GM23248 (cell line): ENCODE measurements around the gene SANBR. TPM values are rescaled to one million over a fixed set of nuclear protein-coding genes. Genes with fewer than 3 reads are reported as not detected.
"Not testable (repeated sequence)": the region's sequence is repeated elsewhere in the genome, so short reads cannot be mapped to it uniquely, and the experiment has no call there.

Source experiments
- DNase-seq: peaks from one replicate; pipeline ENCODE4 v3.0.0-alpha.2; 2015
- H2AFZ ChIP-seq: fragments of 200-600 bp; sonication (generic); 2 replicates; pipeline ENCODE4 v1.6.1; 2016; ENCODE audit warnings: antibody characterized with exemption
- H3F3A ChIP-seq: fragments of 200-600 bp; sonication (generic); 2 replicates; pipeline ENCODE4 v1.6.1; 2016; ENCODE audit warnings: mild to moderate bottlenecking, antibody characterized with exemption, mixed run types; ENCODE audit not compliant: insufficient read depth
- H3K27ac ChIP-seq: fragments of 200-600 bp; sonication (generic); 2 replicates; pipeline ENCODE4 v1.5.1; 2016; ENCODE audit warnings: mild to moderate bottlenecking
- H3K27me3 ChIP-seq: fragments of 200-600 bp; sonication (generic); replicated peaks from 2 replicates; pipeline ENCODE4 v1.6.1; 2016; ENCODE audit warnings: mild to moderate bottlenecking; ENCODE audit not compliant: insufficient read depth
- H3K36me3 ChIP-seq: fragments of 200-600 bp; sonication (generic); 2 replicates; pipeline ENCODE4 v1.6.1; 2016; ENCODE audit warnings: low read depth, mild to moderate bottlenecking
- H3K4me1 ChIP-seq: fragments of 200-600 bp; sonication (generic); 2 replicates; pipeline ENCODE4 v1.6.1; 2016; ENCODE audit warnings: mild to moderate bottlenecking; ENCODE audit not compliant: insufficient read depth
- H3K4me2 ChIP-seq: fragments of 200-600 bp; sonication (generic); one replicate; pipeline ENCODE4 v1.6.1; 2016; ENCODE audit warnings: mild to moderate bottlenecking; ENCODE audit not compliant: unreplicated experiment
- H3K4me3 ChIP-seq: fragments of 200-600 bp; sonication (generic); 2 replicates; pipeline ENCODE4 v1.5.1; 2016; ENCODE audit warnings: mild to moderate bottlenecking
- H3K79me2 ChIP-seq: fragments of 200-600 bp; sonication (generic); 2 replicates; pipeline ENCODE4 v1.6.1; 2016; ENCODE audit warnings: mild to moderate bottlenecking; ENCODE audit not compliant: insufficient read depth
- H3K9ac ChIP-seq: fragments of 200-600 bp; sonication (generic); 2 replicates; pipeline ENCODE4 v1.6.1; 2016; ENCODE audit warnings: mild to moderate bottlenecking
- H3K9me2 ChIP-seq: fragments of 200-600 bp; sonication (generic); 2 replicates; pipeline ENCODE4 v1.6.1; 2016; ENCODE audit warnings: mixed run types, mild to moderate bottlenecking, moderate library complexity; ENCODE audit not compliant: insufficient read depth
- H3K9me3 ChIP-seq: fragments of 200-600 bp; sonication (generic); one replicate; pipeline ENCODE4 v1.6.1; 2017; ENCODE audit warnings: low read depth
- H4K20me1 ChIP-seq: fragments of 200-600 bp; sonication (generic); 2 replicates; pipeline ENCODE4 v1.6.0; 2016; ENCODE audit not compliant: insufficient read depth
- EZH2 ChIP-seq: fragments of 200-600 bp; sonication (generic); IDR thresholded peaks from 2 replicates; pipeline ENCODE4 v1.6.1; 2018; ENCODE audit warnings: antibody characterized with exemption, mild to moderate bottlenecking; ENCODE audit not compliant: insufficient read depth, poor library complexity, severe bottlenecking
- EZH2phosphoT487 ChIP-seq: fragments of 200-600 bp; sonication (generic); IDR thresholded peaks from 2 replicates; pipeline ENCODE4 v1.6.1; 2018; ENCODE audit warnings: antibody characterized with exemption, moderate library complexity, mild to moderate bottlenecking, low read depth; ENCODE audit not compliant: insufficient read depth
- WGBS, 2 experiments: methylation state at CpG; one replicate each; pipeline ENCODE4 v1.1.6; 2015 to 2017; ENCODE audit warnings: low lambda C conversion rate in 2 of 2, low coverage in 1 of 2; ENCODE audit errors: missing lambda C conversion rate in 2 of 2; 5-methylcytosine and 5-hydroxymethylcytosine counted together
- in situ Hi-C: fragments of 300-500 bp; cut with MboI; formaldehyde crosslinking; loops from 2 replicates; pipeline ENCODE4 v1.15.0; 2020
- polyA plus RNA-seq: library from polyadenylated mRNA; unstranded; fragments of >200 nt; fragmentation: Nextera tagmentation; extraction: Ambion mirVana; gene quantifications from 2 replicates; pipeline ENCODE4 v1.2.1, GENCODE V29; 2016
- total RNA-seq: library from RNA; depleted of rRNA; stranded (reverse); fragments of >200 nt; shearing (Covaris generic); gene quantifications from 2 replicates; pipeline ENCODE4 v1.2.3, GENCODE V29; 2014

SANBR gene
- total and polyA plus RNA-seq, 2 experiments from 2014 or later = 8.3 to 10.1 TPM

DNA sequence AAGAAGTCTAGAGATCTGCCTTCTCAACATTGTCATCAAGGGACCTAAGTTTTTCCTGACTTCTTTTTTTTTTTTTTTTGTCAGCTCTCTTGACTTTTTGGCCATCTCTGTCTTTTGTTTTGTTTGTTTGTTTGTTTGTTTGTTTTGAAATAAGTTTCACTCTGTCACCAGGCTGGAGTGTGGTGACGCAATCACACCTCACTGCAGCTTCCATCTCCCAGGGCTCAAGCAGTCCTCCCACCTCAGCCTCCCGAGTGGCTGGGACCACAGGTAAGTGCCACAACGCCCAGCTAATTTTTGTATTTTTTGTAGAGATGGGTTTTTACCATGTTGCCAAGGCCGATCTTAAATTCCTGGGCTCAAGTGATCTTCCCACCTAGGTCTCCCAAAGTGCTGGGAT lies 42.0 kb upstream of the SANBR start:
- no peak overlapping the region for H3K4me2 ChIP-seq
- in situ Hi-C loops = no loop called here
- no peak overlapping the region for H2AFZ ChIP-seq
- H3K36me3 ChIP-seq = no peaks in the 10 kb centered on the region; the same call in 1 of the 2 replicates
- TF ChIP-seq EZH2 (no peak), EZH2phosphoT487 (no peak)
- no peak overlapping the region for H3K9ac ChIP-seq
- no peak overlapping the region for H3K27ac ChIP-seq
- no peak for DNase-seq
- H3F3A ChIP-seq = peaks cover 2% of the 10 kb centered on the region; the same call in 1 of the 2 replicates
- no peak overlapping the region for H3K4me3 ChIP-seq
- WGBS, 2 experiments = 95 to 98% methylated on average over 4 of the region's 4 CpGs
- no peaks in the 10 kb centered on the region for H3K27me3 ChIP-seq
- peaks cover 99% of the 10 kb centered on the region for H3K79me2 ChIP-seq
- H3K9me2 ChIP-seq = no peaks in the 10 kb centered on the region
- H3K4me1 ChIP-seq = peaks cover 10% of the 10 kb centered on the region
- H3K9me3 ChIP-seq = no peaks in the 10 kb centered on the region
- H4K20me1 ChIP-seq = no peaks in the 10 kb centered on the region

DNA sequence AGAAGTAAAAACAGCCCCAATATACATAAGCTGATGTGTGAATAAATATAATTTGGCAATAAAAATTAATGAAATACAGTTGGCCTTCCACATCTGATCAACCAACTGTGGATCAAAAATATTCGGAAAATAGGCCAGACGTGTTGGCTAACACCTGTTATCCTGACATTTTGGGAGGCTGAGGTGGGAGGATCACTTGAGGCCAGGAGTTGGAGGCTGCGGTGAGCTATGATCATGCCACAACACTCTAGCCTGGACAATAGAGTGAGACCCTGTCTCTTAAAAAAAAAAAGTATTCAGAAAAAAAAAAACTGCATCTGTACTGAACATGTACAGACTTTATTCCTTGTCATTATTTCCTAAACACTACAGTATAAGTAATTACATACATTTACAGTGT lies 36.1 kb upstream of the SANBR start:
- in situ Hi-C loops = no loop called here
- H3F3A ChIP-seq = no peaks in the 10 kb centered on the region
- no peak overlapping the region for H3K9ac ChIP-seq
- no peak for TF ChIP-seq EZH2phosphoT487
- TF ChIP-seq EZH2 = no peak
- peaks cover 61% of the 10 kb centered on the region for H3K79me2 ChIP-seq
- H3K4me2 ChIP-seq = no peak overlapping the region
- no peak overlapping the region for H3K27ac ChIP-seq
- H3K27me3 ChIP-seq = no peaks in the 10 kb centered on the region
- no peak for DNase-seq
- no peaks in the 10 kb centered on the region for H3K9me3 ChIP-seq
- no peaks in the 10 kb centered on the region for H3K9me2 ChIP-seq
- H3K4me1 ChIP-seq = no peaks in the 10 kb centered on the region
- no peak overlapping the region for H2AFZ ChIP-seq
- no peak overlapping the region for H3K4me3 ChIP-seq
- WGBS, 2 experiments = 84 to 87% methylated on average over 3 of the region's 3 CpGs
- no peaks in the 10 kb centered on the region for H4K20me1 ChIP-seq
- H3K36me3 ChIP-seq = peaks cover 24% of the 10 kb centered on the region

DNA sequence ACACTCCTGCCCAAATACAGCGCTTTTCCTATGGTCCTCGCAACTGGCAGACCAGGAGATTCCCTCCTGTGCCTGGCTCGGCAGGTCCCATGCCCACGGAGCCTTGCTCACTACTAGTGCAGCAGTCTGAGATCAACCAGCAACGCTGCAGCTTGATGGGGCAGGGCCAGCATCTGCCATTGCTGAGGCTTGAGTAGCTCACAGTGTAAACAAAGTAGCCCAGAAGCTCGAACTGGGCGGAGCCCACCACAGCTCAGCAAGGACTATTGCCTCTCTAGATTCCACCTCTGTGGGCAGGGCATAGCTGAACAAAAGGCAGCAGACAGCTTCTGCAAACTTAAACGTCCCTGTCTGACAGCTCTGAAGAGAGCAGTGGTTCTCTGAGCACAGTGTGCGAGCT lies 31.1 kb upstream of the SANBR start:
- H3K9ac ChIP-seq, H3K27ac ChIP-seq, H3K9me3 ChIP-seq, H3K4me1 ChIP-seq, H3F3A ChIP-seq, H3K4me2 ChIP-seq, in situ Hi-C loops, H3K27me3 ChIP-seq, H2AFZ ChIP-seq, H3K9me2 ChIP-seq, DNase-seq, H4K20me1 ChIP-seq, H3K4me3 ChIP-seq: not testable (repeated sequence)
- Histone ChIP-seq H3K79me2 (peaks cover 11% of the 10 kb centered on the region), H3K36me3 (peaks cover 35% of the 10 kb centered on the region)
- WGBS, 2 experiments = 95 to 98% methylated on average over 9 of the region's 9 CpGs

DNA sequence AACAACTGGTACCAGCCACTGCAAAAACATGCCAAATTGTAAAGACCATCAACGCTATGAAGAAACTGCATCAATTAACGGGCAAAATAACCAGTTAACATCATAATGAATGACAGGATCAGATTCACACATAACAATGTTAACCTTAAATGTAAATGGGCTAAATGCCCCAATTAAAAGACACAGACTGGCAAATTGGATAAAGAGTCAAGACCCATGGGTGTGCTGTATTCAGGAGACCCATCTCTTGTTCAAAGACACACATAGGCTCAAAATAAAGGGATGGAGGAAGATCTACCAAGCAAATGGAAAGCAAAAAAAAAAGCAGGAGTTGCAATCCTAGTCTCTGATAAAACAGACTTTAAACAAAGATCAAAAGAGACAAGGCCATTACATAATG lies 29.0 kb upstream of the SANBR start:
- H2AFZ ChIP-seq, in situ Hi-C loops, H3K9me3 ChIP-seq, H3K4me3 ChIP-seq, H3K27ac ChIP-seq, DNase-seq, H4K20me1 ChIP-seq, H3K4me1 ChIP-seq, H3K9ac ChIP-seq, H3K79me2 ChIP-seq, H3K27me3 ChIP-seq, H3K9me2 ChIP-seq, H3K4me2 ChIP-seq, H3F3A ChIP-seq: not testable (repeated sequence)
- WGBS, 2 experiments = 93 to 100% methylated on average over 2 of the region's 2 CpGs
- peaks cover 30% of the 10 kb centered on the region for H3K36me3 ChIP-seq

DNA sequence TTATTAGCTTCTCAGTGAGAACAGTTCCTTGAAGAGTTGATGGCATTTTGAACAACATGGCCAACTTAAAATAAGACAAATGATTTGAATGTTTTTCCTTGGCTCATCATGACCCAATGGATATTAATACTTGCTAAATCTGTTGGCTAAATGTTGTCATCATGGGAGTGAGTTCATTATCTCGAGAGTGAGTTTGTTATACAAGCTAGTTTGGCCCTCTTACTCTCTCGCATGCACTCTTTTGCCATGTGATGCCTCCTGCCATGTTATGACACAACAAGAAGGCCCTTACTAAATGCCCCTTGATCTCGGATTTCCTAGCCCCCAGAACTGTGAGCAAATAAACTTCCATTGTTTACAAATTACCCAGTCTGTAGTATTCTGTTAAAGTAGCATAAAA lies 22.9 kb upstream of the SANBR start:
- DNase-seq = no peak
- H3K9me2 ChIP-seq = 0 out of 2 replicates have a peak, but pooled peaks cover 3% of the 10 kb centered on the region
- peaks cover 23% of the 10 kb centered on the region for H3K36me3 ChIP-seq
- H3K9ac ChIP-seq = no peak overlapping the region
- no peaks in the 10 kb centered on the region for H3K4me1 ChIP-seq
- H4K20me1 ChIP-seq = no peaks in the 10 kb centered on the region
- no peaks in the 10 kb centered on the region for H3K9me3 ChIP-seq
- H3K27ac ChIP-seq = no peak overlapping the region
- H3K27me3 ChIP-seq = no peaks in the 10 kb centered on the region
- in situ Hi-C loops = no loop called here
- peaks cover 6% of the 10 kb centered on the region; the same call in 1 of the 2 replicates for H3K79me2 ChIP-seq
- TF ChIP-seq EZH2phosphoT487 (no peak), EZH2 (no peak)
- H3K4me3 ChIP-seq = no peak overlapping the region
- no peak overlapping the region for H3K4me2 ChIP-seq
- H2AFZ ChIP-seq = no peak overlapping the region
- 0 out of 2 replicates have a peak, but pooled peaks cover 8% of the 10 kb centered on the region for H3F3A ChIP-seq
- WGBS, 2 experiments = 38 to 49% methylated on average over 3 of the region's 3 CpGs
